HK-2 (cell line): Measurements from ENCODE around the gene TOP3B.

Experiments
- DNase-seq: peaks from one replicate; pipeline ENCODE4 v3.0.0-alpha.2; 2018; ENCODE audit not compliant: unreplicated experiment

TOP3B gene

DNA sequence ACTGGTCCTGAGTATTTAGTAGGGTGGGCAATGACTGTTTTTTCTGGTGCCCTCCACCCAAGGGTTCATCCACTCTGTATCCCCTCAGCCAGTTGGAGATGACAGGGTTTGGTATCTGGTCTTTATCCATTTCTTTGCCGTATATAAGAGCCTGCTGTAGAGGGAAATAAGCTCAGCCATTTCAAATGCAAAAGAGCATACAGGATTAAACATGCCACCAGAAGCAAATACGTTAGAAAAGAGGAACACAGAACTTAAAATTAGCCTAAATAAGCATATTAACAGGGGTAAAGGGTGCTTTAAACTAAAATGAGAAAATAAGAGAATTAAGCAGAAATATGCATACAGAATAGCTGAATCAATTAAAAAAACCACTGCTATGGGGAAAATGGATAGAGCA is 27.8 kb upstream of the TOP3B start:
- no peak for DNase-seq

DNA sequence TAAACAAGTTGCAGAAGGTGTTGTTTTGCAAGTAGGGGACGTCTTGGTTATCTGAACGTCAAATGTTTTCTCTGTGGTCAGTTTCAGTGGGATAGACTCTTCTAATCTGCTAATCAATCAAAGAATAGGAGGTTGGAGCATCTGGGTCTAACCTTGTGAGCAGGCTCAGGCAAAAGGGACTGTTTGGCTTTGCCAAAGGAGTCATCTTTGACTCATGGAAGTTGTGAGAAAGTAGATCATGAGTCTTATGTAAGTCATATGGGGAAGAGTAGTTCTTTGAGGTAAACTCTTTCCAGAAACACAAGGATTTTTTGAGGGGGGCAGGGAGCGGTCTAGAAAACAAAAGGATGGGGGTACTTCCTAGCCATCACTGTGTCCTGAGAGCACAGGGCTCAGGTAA is 27.1 kb upstream of the TOP3B start:
- DNase-seq, result no peak

GRCh38 chr22:22006596-22006990 is 24.0 kb upstream of the TOP3B start:
- no peak for DNase-seq

GRCh38 chr22:22005945-22006595 is 23.5 kb upstream of the TOP3B start:
- no peak for DNase-seq

GRCh38 chr22:22003233-22003632 is 20.6 kb upstream of the TOP3B start:
- no peak for DNase-seq

DNA sequence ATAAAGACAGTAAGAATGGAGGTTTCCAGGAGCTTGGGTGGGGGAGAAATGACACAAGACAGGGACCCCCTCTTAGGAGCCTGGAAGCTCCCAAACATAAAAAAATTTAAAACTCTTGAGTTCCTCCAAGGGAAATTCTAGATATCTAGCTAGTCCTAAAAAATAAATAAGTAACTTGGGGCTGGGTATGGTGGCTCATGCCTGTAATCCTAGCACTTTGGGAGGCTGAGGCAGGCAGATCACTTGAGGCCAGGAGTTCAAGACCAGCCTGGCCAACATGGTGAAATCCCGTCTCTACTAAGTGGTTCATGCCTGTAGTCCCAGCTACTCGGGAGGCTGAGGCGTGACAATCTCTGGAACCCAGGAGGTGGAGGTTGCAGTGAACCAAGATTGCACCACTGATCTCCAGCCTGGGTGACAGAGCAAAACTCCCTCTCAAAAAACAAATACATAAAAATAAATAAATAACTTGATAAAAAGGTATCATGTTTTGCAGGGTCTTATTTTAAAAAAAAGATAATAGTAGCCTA is 20.0 kb upstream of the TOP3B start:
- DNase-seq, result no peak

- DNase-seq, result no peak
These were observed 19.3 kb upstream of the TOP3B start for GRCh38 chr22:22001664-22002525.

DNA sequence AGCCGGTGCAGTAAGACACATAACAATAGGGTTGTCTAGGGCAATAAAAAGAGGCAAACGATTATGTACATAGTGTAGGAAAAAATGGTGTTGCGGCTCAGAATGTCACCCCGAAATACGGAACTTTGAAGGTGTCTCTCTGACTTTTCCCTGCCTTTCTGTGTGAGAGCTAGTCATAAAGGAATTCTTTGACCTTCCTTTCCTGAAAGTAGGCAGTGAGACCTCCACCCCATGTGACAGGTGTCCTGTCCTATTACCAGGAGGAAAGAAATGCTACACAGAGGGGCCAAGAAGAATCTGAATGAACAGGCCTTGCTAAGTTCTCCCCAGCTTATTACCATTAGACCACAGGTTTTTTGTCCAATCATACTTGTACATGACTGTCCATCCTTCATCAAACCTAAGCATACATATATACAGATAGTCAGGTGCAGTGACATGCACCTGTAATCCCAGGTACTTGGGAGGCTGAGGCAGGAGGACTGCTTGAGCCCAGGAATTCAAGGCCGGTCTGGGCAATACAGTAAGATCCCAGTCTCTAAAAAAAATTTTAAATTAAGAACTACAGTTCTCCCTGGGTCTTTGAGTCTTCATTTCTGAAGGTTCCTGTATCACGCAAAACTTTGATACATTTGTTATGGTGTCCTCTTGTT is 16.1 kb upstream of the TOP3B start:
- no peak for DNase-seq

- no peak for DNase-seq
These were observed 13.7 kb upstream of the TOP3B start for GRCh38 chr22:21996175-21996720.

GRCh38 chr22:21995660-21996059 is 13.1 kb upstream of the TOP3B start:
- no peak for DNase-seq

DNA sequence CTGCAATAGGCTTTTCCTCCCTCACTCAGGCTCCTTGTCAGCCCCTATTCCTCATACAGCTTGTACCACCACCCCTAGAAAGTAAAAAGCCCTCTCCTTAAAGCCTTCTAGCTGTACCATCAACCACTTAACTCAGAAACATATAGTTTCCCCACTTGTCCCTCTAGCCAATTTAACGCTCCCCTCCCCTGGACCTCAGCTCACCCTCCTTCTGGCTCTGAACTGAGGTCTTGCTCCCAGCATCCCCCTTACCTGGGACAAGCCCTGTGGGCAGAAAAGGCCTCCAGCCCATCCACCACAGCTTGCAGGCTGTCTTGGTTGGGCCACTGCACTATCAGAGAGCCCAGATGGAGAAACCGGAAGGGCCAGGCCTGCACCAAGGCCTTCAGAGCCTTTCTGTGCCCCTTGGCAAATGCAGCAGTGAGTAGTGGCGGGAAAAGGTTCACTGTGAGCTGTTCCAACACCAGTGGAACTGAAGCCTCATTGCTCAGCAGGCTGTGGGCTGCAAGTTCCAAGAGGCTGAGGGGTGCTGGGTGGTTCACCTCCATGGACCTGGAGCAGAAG is 12.4 kb upstream of the TOP3B start:
- no peak for DNase-seq

- no peak for DNase-seq
These were observed 10.1 kb upstream of the TOP3B start for GRCh38 chr22:21992593-21993237.

DNA sequence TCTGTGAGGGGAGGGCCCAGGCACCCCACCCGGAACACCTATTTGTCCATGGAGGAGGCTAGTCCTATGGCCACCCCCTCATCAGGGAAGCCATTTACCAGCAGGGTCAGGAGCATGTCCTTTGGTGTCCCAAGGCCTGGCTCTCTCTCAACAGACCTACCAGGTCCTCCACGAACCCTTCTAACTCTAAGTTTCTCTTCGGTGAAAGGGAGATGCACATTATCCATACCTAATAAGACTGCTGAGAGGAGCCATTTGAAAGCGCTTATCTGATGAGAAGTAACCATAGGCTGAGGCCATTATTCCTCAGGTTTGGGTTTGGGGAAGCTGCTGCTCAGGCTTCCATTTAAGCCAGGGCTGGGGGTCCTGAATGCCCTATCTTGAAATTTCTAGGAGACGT is 9.2 kb upstream of the TOP3B start:
- no peak for DNase-seq

GRCh38 chr22:21991304-21991596 is 8.7 kb upstream of the TOP3B start:
- DNase-seq, result no peak

GRCh38 chr22:21990445-21991303 is 8.1 kb upstream of the TOP3B start:
- no peak for DNase-seq

- DNase-seq, result no peak
These were observed 6.5 kb upstream of the TOP3B start for GRCh38 chr22:21989049-21989448.

DNA sequence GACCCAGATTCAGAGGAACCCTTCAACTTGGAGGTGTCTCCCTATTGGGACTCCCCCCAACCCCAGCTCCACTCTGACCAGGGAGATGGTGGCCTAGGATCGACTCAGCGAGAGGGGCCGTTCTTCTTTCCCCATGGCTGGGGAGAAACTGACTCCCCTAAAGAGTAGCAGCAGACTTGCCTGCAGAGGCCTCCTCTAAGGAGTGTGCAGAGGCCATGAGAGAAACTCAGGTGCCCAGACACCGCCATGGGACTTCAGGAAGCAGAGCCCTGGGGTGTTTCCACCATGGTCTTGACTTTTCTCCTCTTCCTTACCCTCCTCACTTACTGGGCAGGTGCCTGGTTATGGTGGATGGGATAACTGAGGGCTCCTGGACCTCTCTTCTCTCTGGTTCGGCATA is 2.6 kb upstream of the TOP3B start:
- DNase-seq, result no peak

DNA sequence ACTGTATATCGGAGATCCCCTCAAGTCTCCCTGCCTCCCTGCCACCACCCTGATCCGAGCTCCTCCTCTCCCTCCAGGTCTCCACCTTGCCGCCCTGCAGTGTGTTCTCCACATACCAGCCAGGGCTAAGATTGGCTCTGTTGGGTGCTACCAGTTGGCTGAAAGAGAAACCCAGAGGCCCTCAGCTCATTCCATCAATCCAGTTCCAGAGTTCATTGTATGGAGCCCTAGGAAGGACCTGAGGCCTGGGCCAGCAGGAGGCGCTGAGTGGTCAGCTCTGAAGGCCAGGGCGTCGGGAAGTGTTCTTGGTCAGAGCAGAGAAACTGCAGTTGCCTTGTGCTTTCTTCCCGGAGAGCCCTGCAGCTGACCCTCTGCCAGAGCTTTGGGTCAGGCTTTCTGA is 2.2 kb upstream of the TOP3B start:
- no peak for DNase-seq

GRCh38 chr22:21981874-21982273 is 713 bp downstream of the TOP3B start:
- DNase-seq, result no peak

- no peak for DNase-seq
These were observed 2.0 kb downstream of the TOP3B start for GRCh38 chr22:21980547-21980946.
